Thoracic aorta (tissue), 2 donors: ENCODE results near the gene MCF2L. TPM values are rescaled to one million over a fixed set of nuclear protein-coding genes. Genes with fewer than 3 reads are reported as not detected.

Source experiments
- ATAC-seq: fragments of 150-250 bp; one replicate; pipeline ENCODE4 v1.8.0; 2017; ENCODE audit warnings: low read depth; ENCODE audit not compliant: insufficient number of reproducible peaks, low FRiP score
- DNase-seq: peaks from one replicate; pipeline ENCODE4 v3.0.0-alpha.2; 2020; ENCODE audit warnings: low spot score
- H3K27ac ChIP-seq, 2 donors: fragments of 200-600 bp; sonication (generic); 1 replicate in 1 of 2; 2 replicates in 1 of 2; pipeline ENCODE4 v1.5.1; 2016; ENCODE audit warnings: mild to moderate bottlenecking in 2 of 2, moderate library complexity in 2 of 2
- H3K27me3 ChIP-seq: fragments of 200-600 bp; sonication (generic); replicated peaks from 2 replicates; pipeline ENCODE4 v1.6.0; 2016; ENCODE audit warnings: mild to moderate bottlenecking; ENCODE audit not compliant: insufficient read depth
- H3K36me3 ChIP-seq: fragments of 200-600 bp; sonication (generic); one replicate; pipeline ENCODE4 v1.5.1; 2016
- H3K4me1 ChIP-seq, 2 donors: fragments of 200-600 bp; sonication (generic); 1 replicate in 1 of 2; 2 replicates in 1 of 2; pipeline versions ENCODE4 v1.5.1 to v1.6.0; 2016; ENCODE audit warnings: low read depth in 2 of 2, mild to moderate bottlenecking in 1 of 2; ENCODE audit not compliant: control insufficient read depth in 1 of 2
- H3K4me3 ChIP-seq: fragments of 200-600 bp; sonication (generic); 2 replicates; pipeline ENCODE4 v1.5.1; 2016; ENCODE audit warnings: mild to moderate bottlenecking
- H3K9me3 ChIP-seq: fragments of 200-600 bp; sonication (generic); 2 replicates; pipeline ENCODE4 v1.5.1; 2016
- total RNA-seq, 2 donors: library from RNA; depleted of rRNA; stranded (reverse); fragments of >200 nt; gene quantifications; one replicate each; pipeline versions ENCODE4 v1.1.0 to v1.2.3, GENCODE V29; 2016
- TF ChIP-seq, protein P1 (sequence below): fragments of 200-600 bp; sonication (generic); IDR thresholded peaks from one replicate; pipeline ENCODE4 v1.5.1; 2019; ENCODE audit warnings: antibody characterized with exemption

MCF2L gene
- total RNA-seq, 2 donors from 2014 or later, result 34.9 to 49.2 TPM

DNA sequence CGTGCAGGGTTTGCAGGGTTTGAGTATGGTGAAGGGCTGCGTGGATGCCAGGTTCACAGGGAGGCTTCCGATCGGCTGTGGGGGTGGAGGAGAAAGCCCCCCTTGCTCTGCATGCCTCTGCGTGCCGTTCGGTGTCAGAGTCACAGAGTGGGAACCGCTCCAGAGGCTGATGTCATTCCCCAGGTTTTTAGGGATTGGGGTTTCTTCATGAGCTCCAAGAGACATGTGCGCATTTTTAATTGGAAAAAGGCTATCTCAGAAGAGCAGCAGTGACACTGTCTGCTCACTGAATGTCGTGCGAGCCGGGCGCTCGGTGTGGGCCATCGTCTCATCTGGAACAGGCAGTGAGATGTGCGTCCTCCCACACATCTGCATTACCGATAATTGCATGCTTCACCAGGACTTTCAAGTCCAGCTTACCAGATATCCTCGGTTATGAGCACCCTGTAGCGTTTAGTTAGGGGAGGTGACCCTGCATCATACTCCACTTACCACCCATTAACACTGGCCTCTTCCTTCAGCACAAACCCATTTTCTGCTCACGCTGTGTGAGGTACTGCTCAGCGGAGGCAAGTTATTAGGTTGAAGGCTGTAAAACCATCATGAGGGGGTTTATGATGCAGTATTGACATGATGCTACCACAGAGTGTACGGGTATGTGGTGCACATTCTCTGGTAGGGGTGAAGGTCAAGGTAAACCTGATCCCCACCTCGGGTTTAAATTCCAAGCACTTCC lies 1.7 kb downstream of the MCF2L start:
- no peak for DNase-seq
- H3K27ac ChIP-seq, result no peak overlapping the region

DNA sequence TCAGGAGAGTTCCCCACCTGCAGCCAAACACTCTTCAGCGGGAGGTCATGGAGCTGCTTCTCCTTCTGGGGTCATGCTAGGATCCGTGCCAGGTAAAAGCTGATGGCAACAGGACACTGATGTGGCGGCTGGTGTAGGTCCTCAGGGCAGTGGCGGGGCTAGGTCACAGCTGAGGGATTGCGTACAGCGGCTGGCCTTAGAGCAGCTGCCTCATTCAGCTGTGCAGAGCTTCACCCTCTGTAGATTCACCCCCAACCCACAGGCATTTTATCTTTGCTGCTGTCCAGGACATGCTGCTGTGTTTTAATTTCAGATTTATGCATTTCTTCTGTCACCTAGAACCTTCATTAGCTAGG lies 2.3 kb downstream of the MCF2L start:
- TF ChIP-seq, protein P1, sequence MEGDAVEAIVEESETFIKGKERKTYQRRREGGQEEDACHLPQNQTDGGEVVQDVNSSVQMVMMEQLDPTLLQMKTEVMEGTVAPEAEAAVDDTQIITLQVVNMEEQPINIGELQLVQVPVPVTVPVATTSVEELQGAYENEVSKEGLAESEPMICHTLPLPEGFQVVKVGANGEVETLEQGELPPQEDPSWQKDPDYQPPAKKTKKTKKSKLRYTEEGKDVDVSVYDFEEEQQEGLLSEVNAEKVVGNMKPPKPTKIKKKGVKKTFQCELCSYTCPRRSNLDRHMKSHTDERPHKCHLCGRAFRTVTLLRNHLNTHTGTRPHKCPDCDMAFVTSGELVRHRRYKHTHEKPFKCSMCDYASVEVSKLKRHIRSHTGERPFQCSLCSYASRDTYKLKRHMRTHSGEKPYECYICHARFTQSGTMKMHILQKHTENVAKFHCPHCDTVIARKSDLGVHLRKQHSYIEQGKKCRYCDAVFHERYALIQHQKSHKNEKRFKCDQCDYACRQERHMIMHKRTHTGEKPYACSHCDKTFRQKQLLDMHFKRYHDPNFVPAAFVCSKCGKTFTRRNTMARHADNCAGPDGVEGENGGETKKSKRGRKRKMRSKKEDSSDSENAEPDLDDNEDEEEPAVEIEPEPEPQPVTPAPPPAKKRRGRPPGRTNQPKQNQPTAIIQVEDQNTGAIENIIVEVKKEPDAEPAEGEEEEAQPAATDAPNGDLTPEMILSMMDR, result no peak
- peaks cover 8% of the 10 kb centered on the region for H3K27me3 ChIP-seq
- H3K36me3 ChIP-seq, result no peaks in the 10 kb centered on the region
- no peak overlapping the region for H3K4me3 ChIP-seq
- no peaks in the 10 kb centered on the region for H3K9me3 ChIP-seq
- peaks cover 4 to 19% of the 10 kb centered on the region in 2 donors for H3K4me1 ChIP-seq
- DNase-seq, result no peak
- no peak overlapping the region for H3K27ac ChIP-seq
- no peak for ATAC-seq

More for the DNA sequence above, 1.7 kb downstream of the MCF2L start:
- Histone ChIP-seq H3K4me3 (no peak overlapping the region), H3K4me1 (peaks cover 4 to 19% of the 10 kb centered on the region in 2 donors), H3K36me3 (no peaks in the 10 kb centered on the region), H3K9me3 (no peaks in the 10 kb centered on the region), H3K27me3 (peaks cover 8% of the 10 kb centered on the region)
- no peak for ATAC-seq
- TF ChIP-seq, protein P1, result no peak

DNA sequence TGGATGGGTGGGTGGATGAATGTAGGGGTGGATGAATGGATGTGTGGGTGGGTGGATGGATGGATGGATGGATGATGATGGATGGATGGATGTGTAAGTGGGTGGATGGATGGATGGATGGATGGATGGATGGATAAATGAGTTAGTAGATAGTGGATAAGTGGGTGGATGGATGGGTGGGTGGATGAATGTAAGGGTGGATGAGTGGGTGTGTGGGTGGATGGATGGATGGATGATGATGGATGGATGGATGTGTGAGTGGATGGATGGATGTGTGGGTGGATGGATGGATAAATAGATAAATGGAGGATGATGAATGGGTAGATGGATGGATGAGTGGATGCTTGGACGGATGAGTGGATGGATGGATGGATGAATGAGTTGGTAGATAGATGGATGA lies 3.2 kb downstream of the MCF2L start:
- Histone ChIP-seq H3K27ac (no peak overlapping the region), H3K4me1 (peaks cover 4 to 19% of the 10 kb centered on the region in 2 donors), H3K4me3 (no peak overlapping the region), H3K27me3 (peaks cover 8% of the 10 kb centered on the region), H3K9me3 (no peaks in the 10 kb centered on the region), H3K36me3 (no peaks in the 10 kb centered on the region)
- ATAC-seq (no peak), DNase-seq (no peak)
- TF ChIP-seq, protein P1, result no peak

DNA sequence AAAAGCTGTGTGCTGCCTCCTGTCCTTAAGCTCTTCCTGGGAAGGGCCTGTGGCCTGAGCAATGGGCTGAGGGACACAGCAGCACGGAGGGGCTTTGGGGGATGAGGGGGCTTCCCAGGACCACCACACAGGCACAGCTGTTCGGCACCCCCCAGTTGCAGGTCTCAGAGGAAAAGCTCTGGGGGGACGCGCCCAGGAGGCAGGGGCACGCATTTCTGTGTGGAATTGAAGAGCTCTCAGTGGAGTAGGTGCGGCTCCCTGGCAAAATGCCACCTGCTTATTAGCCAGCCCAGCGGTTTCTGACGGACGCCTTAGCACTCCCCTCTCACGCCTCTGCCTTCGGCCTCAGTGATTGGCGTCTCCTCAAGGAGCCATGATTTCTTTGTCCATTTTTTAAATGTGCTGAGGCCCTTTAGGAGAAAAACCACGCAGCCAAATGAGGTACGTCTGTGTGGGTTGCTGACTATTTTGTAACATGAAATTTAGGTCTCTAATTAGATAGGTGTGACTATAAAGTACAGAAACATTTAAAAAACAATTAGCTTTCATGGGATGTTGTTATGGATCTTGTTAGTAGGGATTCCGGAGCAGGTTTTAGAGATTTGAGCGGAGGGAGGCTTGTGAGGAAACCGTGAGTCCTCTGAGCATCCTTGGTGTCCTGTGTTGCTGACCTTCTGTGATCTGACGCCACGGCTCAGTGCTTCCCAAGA lies 4.0 kb downstream of the MCF2L start:
- Histone ChIP-seq H3K4me3 (no peak overlapping the region), H3K9me3 (no peaks in the 10 kb centered on the region), H3K27me3 (peaks cover 8% of the 10 kb centered on the region), H3K27ac (no peak overlapping the region), H3K4me1 (peaks cover 4 to 18% of the 10 kb centered on the region in 2 donors), H3K36me3 (no peaks in the 10 kb centered on the region)
- no peak for DNase-seq
- ATAC-seq, result no peak
- TF ChIP-seq, protein P1, result no peak

DNA sequence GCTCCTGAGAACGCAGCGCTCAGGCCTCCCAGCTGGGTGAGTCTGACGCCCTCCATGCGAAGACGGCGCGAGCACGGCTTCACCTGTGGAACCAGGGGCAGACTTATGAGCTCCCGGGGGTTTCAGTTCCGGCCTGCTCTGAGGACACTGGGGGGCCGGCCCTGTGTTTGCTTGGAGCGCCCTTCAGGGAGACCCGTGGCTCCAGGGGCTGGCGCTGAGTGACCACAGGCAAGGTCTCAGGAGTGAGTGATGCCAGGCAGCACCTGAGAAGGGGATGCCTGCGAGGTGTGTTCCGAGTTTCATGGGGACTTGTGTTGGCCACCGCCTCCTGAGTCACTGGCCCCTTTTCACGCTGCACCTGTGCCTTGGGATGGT lies 4.5 kb downstream of the MCF2L start:
- TF ChIP-seq, protein P1, result no peak
- Histone ChIP-seq H3K27me3 (peaks cover 8% of the 10 kb centered on the region), H3K27ac (no peak overlapping the region), H3K9me3 (no peaks in the 10 kb centered on the region), H3K4me3 (no peak overlapping the region), H3K4me1 (peaks cover 2 to 13% of the 10 kb centered on the region in 2 donors), H3K36me3 (no peaks in the 10 kb centered on the region)
- DNase-seq (no peak), ATAC-seq (no peak)
